ENCODE data around the gene CYTL1. TPM values are rescaled to one million over a fixed set of nuclear protein-coding genes. Genes with fewer than 3 reads are reported as not detected.

Gene CYTL1
- total RNA-seq, 2 experiments from 2014 or later, result not detected

DNA sequence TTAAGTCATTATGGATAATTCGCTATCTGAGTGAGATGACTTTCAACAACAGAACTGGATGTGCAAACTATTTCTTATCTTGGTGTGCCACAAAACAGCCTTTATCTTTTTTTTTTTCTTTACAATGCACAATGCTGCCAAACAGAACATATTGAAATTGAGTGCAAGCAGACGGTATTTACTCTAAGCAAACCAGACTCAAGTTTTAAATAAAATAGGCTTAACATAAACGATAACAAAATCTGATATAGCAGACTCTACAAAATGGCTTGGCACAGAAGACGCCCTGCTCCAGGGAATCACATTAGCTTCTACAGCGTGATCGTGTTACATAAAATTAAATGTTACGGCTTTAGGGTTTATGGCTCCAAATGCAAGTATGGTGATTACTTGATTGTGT is 22.4 kb upstream of the CYTL1 start:
- no peak overlapping the region for H3K4me3 Mint-ChIP-seq
- peaks cover 32% of the 10 kb centered on the region for H3K27me3 Mint-ChIP-seq
- H3K27ac Mint-ChIP-seq, result no peak overlapping the region
- H3K4me1 Mint-ChIP-seq, result no peaks in the 10 kb centered on the region
- H3K36me3 Mint-ChIP-seq, result no peaks in the 10 kb centered on the region
- no peaks in the 10 kb centered on the region for H3K9me3 Mint-ChIP-seq
- DNase-seq, result no peak

DNA sequence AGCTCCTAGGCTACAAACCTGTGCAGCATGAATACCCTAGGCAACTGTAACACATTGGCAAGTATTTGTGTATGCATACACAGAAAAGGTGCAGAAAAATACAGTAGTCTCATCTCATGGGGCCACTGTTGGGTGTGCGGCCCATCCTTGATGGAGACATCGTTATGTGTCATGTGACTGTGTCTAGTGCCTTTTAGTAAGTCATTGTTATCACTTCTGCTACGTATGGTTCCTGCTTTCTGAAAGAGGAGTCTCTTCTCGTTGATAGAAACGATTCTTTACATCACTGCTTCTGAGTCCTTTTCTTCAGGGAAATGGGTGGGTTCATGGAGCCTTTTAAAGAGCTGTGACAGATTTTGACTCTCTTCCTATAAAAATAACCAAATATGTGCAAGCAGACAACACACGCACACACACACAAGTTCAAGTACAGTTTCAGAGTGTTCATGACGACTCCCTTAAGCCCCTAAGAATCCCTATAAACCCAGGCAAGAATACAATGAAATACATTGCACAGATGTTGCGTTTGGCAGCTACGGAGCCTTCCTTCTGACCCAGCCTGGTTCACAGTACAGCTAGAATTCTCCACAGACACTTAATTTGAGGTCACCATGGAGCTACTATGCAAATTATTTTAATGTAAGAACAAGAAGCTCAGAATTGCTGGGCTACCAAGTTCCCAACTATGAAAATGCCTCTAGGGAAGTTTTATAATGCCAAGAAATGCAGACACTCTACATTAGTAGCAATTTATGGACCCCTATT is 21.8 kb upstream of the CYTL1 start:
- Mint-ChIP-seq H3K27ac (no peak overlapping the region), H3K27me3 (peaks cover 25% of the 10 kb centered on the region), H3K9me3 (no peaks in the 10 kb centered on the region), H3K36me3 (no peaks in the 10 kb centered on the region), H3K4me1 (no peaks in the 10 kb centered on the region), H3K4me3 (no peak overlapping the region)
- DNase-seq, result no peak

DNA sequence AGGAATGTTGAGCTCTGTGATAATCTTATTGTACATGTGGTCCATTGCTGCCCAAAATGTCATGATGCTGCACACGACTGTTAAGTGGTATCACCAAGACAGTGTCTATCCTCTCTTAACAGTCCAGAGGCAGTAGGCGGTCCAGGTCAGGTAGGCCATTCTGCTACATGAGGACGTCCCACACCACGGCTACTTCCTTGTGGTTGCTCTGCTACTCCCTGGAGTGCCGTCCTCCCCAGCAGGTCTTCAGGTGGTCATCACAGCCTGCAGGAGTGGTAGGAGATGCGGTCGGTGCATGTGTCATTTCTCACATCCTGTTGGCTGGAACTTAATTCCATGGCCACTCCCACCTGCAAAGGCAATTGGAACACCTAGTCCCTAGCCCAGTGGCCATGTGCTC is 20.5 kb upstream of the CYTL1 start:
- no peaks in the 10 kb centered on the region for H3K36me3 Mint-ChIP-seq
- H3K4me1 Mint-ChIP-seq, result no peaks in the 10 kb centered on the region
- H3K27me3 Mint-ChIP-seq, result peaks cover 19% of the 10 kb centered on the region
- no peak for DNase-seq
- no peaks in the 10 kb centered on the region for H3K9me3 Mint-ChIP-seq
- no peak overlapping the region for H3K27ac Mint-ChIP-seq
- no peak overlapping the region for H3K4me3 Mint-ChIP-seq

DNA sequence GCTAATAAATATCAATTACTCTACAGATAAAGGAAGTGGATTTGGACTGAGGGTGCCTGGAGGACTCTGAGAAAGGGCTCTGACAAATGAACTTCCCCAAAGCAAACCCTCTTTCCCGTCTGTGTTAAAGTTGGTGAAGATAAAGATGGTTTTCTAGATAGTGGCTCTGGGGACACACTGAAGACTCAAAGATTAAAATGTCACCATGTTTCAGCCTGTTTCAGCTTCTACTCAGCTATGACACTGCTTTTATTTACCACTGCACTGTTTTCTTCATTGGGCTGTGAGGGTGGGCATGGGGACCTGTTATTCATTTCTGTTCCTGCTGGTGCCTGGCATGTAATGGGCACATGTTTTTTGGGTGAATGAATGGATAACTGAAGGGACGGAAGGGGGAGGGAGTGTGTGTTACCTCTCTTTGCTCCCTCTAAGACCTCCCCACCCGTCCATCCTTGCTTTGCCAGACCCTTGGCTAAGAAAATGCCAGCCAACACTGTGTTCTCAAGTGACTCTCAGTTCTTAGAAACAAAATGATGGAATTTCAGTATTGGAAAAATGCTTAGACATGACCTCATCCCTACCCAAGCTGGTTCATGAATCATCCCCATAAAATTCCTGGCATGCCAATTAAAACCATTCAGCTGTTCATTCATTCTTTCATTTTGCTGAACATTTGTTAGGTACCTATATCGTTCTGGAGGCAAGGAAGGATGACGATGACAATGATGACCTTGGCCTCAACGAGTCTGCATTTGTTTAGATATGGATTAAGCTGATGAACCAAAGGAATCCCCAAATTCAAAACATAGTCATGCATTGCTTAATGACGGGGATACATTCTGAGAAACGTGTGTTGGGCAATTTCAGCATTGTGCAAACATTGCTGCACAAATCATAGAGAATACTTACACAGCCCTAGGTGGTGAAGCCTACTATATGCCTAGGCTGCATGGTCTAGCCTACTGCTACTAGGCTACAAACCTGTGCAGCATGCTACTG is 18.6 kb upstream of the CYTL1 start:
- DNase-seq, result no peak
- Mint-ChIP-seq H3K9me3 (no peaks in the 10 kb centered on the region), H3K36me3 (no peaks in the 10 kb centered on the region)

DNA sequence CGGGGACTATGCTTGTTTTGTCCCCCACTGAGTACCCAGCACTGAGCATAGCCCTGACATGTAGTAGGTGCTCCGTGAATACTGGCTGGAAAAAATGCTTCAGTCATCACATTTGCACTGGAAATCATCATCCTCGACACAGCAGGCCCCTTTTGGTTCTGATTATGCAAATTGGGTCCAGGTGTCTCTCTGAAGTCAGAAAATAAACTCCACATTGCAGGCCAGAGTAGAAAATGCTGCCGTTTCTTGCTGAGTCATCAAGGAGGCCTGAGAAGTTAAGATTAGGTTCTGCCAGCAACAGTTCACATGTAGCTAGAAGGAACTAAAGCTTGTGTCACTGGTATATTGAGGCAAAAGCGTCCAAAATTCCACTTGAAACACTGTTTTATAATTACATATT is 17.0 kb upstream of the CYTL1 start:
- Mint-ChIP-seq H3K9me3 (no peaks in the 10 kb centered on the region), H3K4me3 (no peak overlapping the region), H3K36me3 (no peaks in the 10 kb centered on the region), H3K27me3 (no peaks in the 10 kb centered on the region), H3K4me1 (peaks cover 10% of the 10 kb centered on the region), H3K27ac (no peak overlapping the region)
- DNase-seq, result no peak

More for the DNA sequence above, 18.6 kb upstream of the CYTL1 start:
- Mint-ChIP-seq H3K27me3 (peaks cover 5% of the 10 kb centered on the region), H3K4me3 (no peak overlapping the region), H3K27ac (no peak overlapping the region), H3K4me1 (peaks cover 7% of the 10 kb centered on the region)

DNA sequence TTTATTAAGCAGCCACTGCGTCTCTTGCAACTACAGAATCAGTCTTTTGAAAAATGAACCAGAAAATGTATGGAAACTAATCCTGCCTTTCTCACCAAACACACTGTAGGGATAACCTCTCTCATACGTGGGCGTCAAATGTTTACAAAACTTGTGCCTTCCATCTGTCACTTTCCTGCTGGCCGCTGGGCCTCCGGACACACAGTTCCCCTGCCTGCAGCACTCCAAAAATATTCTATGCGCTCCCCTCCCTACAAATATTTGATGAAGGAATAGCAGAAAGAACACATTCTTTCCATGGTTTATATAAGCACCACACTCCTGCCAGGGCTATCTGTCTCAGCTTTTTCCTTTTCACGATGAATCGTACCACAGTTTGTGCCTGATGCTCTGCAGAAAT is 14.9 kb upstream of the CYTL1 start:
- peaks cover 10% of the 10 kb centered on the region for H3K4me1 Mint-ChIP-seq
- no peak overlapping the region for H3K27ac Mint-ChIP-seq
- no peak overlapping the region for H3K4me3 Mint-ChIP-seq
- no peak for DNase-seq
- no peaks in the 10 kb centered on the region for H3K27me3 Mint-ChIP-seq
- H3K9me3 Mint-ChIP-seq, result no peaks in the 10 kb centered on the region
- H3K36me3 Mint-ChIP-seq, result no peaks in the 10 kb centered on the region

DNA sequence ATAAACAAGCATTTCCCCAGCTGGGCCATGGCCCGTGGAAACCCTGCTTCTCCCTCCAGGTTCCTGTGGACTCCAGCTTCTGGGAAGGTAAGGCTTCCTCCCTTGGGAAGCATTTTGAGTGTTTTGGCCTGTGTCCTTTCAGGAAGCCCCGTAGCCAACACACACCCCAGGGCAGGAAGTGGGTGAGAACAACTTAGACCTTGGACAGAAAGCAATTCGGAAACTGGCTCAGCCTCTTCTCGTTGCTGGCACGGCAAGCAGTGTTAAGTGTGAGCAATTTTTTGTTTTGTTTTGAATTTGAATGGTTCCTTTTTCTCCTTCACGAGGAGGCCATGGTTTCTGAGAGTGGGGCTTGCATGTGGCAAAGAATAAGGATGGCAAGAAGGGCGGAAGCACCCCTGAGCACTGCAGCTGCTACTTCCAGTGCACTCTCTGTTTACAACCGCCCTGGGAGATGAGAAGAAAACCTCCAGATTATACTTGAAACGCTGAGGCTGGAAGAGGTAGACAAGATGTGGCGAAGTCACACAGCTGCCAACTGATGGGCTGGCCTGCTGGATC is 14.1 kb upstream of the CYTL1 start:
- Mint-ChIP-seq H3K9me3 (no peaks in the 10 kb centered on the region), H3K36me3 (no peaks in the 10 kb centered on the region), H3K4me3 (no peak overlapping the region), H3K4me1 (peaks cover 10% of the 10 kb centered on the region), H3K27me3 (no peaks in the 10 kb centered on the region), H3K27ac (no peak overlapping the region)
- no peak for DNase-seq

DNA sequence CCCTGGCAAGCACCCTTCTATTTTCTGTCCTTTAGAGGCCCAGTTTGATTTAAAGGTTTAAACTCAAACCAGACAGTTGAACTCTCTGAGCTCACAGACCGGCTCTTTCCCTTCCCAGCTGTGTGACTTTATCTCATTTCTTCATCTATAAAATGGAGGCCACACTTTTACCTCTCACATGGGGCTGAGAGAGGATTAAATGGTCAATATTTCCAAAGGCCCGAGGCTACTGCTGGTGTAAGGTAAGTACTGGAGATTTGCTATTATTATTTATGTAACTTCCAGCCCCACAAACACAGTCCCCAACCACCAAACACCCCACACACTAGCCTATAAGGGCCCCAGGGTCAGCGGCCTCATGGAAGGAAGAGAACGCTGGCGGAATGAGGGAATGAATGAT is 13.6 kb upstream of the CYTL1 start:
- H3K27me3 Mint-ChIP-seq, result no peaks in the 10 kb centered on the region
- peaks cover 10% of the 10 kb centered on the region for H3K4me1 Mint-ChIP-seq
- H3K27ac Mint-ChIP-seq, result no peak overlapping the region
- H3K4me3 Mint-ChIP-seq, result no peak overlapping the region
- H3K36me3 Mint-ChIP-seq, result no peaks in the 10 kb centered on the region
- no peaks in the 10 kb centered on the region for H3K9me3 Mint-ChIP-seq
- DNase-seq, result no peak

DNA sequence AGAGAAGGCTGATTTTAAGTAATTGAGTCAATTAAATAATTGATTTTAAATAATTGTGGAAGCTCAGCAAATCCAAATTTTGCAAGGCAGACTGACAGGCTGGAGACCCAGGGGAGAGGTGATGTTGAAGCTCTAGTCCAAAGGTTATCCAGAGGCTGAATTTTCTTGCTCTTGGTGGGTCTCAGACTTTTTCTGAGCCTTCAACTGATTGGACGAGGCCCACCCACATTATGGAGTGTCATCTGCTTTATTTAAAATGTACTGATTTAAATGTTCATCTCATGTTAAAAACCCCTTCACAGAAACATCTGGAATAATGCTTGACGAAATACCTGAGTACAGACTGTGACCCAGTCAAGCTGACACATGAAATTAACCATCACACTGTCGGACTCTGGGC is 11.7 kb upstream of the CYTL1 start:
- H3K9me3 Mint-ChIP-seq, result no peaks in the 10 kb centered on the region
- no peaks in the 10 kb centered on the region for H3K27me3 Mint-ChIP-seq
- H3K36me3 Mint-ChIP-seq, result no peaks in the 10 kb centered on the region
- DNase-seq, result no peak
- H3K27ac Mint-ChIP-seq, result no peak overlapping the region
- H3K4me3 Mint-ChIP-seq, result no peak overlapping the region
- peaks cover 10% of the 10 kb centered on the region for H3K4me1 Mint-ChIP-seq

DNA sequence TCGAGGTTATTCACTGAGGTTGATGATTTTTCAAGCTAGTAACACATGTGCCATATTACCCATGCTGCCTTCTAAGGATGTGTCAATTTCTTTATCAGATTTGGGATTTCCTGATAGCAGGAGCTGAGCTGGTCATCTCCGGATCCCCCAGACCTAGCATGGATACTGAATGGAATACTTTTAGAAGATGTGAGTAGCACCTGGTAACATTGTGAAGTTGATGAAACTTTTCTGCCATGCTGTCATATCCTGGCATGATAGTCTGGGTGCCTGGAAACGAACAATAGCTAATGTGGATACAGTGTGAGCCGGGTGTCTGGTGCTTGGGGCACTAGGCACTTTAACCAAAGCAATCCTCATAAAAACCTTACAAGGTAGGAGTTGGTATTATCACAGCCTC is 11.0 kb upstream of the CYTL1 start:
- Mint-ChIP-seq H3K4me1 (peaks cover 10% of the 10 kb centered on the region), H3K27ac (no peak overlapping the region), H3K36me3 (no peaks in the 10 kb centered on the region), H3K9me3 (no peaks in the 10 kb centered on the region), H3K4me3 (no peak overlapping the region), H3K27me3 (no peaks in the 10 kb centered on the region)
- DNase-seq, result no peak

DNA sequence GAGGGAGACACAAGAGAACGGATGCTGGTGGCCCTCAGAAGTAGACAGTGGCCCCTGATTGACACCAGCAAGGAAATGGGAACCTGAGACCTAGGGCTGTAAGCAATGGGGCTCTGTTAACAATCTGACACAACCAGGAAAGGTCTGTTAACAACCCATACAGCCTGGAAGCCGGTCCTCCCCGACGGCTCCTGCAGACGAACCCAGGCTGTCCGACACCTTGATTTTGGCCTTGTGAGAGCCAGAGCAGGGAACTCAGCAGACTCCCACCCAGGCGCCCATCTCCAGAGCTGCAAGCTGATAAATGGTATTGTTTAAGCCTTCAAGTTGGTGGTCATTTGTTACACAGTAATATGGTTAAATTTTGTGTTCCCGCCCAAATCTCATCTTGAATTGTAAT is 10.2 kb upstream of the CYTL1 start:
- Mint-ChIP-seq H3K4me1 (peaks cover 10% of the 10 kb centered on the region), H3K36me3 (no peaks in the 10 kb centered on the region), H3K4me3 (no peak overlapping the region), H3K27me3 (no peaks in the 10 kb centered on the region), H3K9me3 (no peaks in the 10 kb centered on the region), H3K27ac (no peak overlapping the region)
- DNase-seq, result no peak

DNA sequence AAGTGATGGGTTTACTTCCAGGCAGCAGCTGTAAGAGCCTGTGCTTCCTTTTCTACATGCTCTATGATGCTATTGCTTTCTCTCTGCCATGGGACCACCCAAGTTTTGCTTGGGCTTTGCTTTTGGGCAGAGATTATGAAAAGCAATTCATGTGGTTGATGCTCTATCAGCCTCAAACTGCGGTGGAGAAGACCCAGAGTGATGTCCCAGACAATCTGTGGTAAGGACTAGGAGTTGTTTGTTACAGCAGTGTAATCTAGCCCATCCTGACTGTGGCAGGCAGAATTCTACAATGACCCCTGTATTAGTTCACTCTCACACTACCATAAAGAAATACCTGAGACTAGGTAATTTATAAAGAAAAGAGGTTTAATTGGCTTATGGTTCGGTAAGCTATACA is 9.2 kb upstream of the CYTL1 start:
- Mint-ChIP-seq H3K27ac (no peak overlapping the region), H3K4me1 (peaks cover 5% of the 10 kb centered on the region), H3K4me3 (no peak overlapping the region), H3K36me3 (no peaks in the 10 kb centered on the region), H3K27me3 (no peaks in the 10 kb centered on the region), H3K9me3 (no peaks in the 10 kb centered on the region)
- no peak for DNase-seq

DNA sequence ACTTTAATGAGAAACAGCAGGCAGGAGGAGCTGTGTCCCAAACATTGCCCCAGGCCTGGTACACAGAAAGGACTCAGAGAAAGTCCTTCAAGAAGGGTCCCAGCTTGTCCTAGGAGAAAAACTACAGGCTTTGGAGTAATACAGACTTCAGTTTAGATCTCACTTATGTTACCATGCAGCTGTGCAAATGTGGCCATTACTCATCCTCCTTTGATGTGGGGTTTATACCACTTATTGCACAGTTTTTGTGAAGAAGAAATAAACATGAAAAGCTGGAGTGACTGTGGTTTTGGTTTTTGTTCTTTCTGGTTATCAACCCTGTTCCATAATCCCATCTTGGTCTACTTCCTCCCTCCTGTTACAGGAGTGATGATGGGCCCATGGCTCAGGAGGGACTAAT is 8.1 kb upstream of the CYTL1 start:
- no peaks in the 10 kb centered on the region for H3K4me1 Mint-ChIP-seq
- H3K4me3 Mint-ChIP-seq, result no peak overlapping the region
- no peaks in the 10 kb centered on the region for H3K27me3 Mint-ChIP-seq
- no peak for DNase-seq
- no peak overlapping the region for H3K27ac Mint-ChIP-seq
- no peaks in the 10 kb centered on the region for H3K9me3 Mint-ChIP-seq
- no peaks in the 10 kb centered on the region for H3K36me3 Mint-ChIP-seq

DNA sequence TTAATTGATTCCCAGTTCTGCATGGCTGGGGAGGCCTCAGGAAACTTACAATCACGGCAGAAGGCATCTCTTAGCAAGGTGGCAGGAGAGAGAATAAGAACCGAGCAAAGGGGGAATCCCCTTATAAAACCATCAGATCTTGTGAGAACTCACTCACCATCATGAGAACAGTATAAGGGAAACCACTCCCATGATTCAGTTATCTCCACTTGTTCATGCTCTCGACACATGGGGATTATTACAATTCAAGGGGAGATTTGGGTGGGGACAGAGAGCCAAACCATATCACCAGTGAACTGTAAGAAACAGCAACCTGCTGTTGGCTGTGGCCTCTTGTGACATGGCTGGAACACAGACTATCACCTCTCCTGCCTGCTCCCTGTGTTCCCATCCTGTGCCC is 7.1 kb upstream of the CYTL1 start:
- Mint-ChIP-seq H3K27me3 (no peaks in the 10 kb centered on the region), H3K4me1 (no peaks in the 10 kb centered on the region), H3K27ac (no peak overlapping the region), H3K9me3 (no peaks in the 10 kb centered on the region), H3K36me3 (no peaks in the 10 kb centered on the region), H3K4me3 (no peak overlapping the region)
- no peak for DNase-seq

DNA sequence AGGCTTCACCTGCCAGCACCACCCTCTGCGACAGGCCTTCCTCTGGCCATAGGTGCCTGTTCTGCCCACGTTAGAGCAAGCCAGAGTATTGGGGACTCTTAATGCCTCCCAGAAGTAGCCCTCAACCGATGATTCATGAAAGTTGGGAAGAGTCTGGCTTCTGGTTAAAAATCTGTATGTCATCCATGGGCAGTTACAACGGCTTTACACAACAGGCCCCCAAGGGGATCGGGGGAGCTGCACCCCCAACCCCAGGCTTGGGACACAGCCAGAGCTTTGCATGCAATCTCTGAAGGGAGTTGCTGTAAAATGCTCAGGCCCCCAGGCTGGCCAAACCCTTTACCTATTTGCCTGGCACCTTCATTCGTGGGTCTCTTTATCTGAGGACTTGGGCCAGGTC is 5.4 kb upstream of the CYTL1 start:
- Mint-ChIP-seq H3K9me3 (no peaks in the 10 kb centered on the region), H3K36me3 (no peaks in the 10 kb centered on the region), H3K27ac (no peak overlapping the region), H3K27me3 (peaks cover 3% of the 10 kb centered on the region), H3K4me1 (no peaks in the 10 kb centered on the region), H3K4me3 (no peak overlapping the region)
- no peak for DNase-seq
